GM12873 (cell line): Measurements from ENCODE around the gene STAT5A.

Experiments
- TF ChIP-seq, protein P1 (sequence below): IDR thresholded peaks from 2 replicates; pipeline ENCODE4 v1.5.1; 2012; ENCODE audit warnings: low read depth, mild to moderate bottlenecking, moderate library complexity, low read length, control low read depth; ENCODE audit not compliant: insufficient read depth; ENCODE audit errors: missing control alignments

The STAT5A gene

DNA sequence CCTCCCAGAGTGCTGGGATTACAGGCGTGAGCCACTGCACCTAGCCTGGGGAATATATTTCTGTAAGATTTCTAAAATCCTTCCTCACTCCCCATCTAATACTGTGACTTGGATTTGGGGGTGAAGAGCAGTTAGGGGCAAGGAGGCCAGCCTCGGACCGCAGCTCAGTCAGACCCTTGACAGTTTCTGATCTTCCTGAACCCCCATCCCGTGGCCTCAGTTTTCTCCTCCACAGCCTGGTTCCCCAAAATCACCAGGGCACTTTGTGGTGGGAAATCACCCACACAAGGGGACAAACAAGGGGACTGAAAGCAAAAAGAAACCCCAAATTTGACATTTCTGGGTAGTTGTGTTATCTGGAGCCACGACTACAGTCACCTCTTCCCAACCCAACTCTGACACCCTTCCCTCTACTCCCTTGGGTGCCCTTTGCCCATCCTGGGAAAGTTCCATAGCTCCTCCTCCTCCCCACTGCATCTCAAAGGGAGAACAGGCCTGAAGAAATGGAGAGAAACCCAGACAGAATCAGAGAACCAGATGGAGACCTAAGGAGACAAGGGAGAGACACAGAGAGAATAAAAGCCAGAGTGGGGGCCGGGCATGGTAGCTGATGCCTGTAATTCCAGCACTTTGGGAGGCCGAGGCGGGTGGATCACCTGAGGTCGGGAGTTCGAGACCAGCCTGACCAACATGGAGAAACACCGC is 2.8 kb upstream of the STAT5A start:
- TF ChIP-seq, protein P1, sequence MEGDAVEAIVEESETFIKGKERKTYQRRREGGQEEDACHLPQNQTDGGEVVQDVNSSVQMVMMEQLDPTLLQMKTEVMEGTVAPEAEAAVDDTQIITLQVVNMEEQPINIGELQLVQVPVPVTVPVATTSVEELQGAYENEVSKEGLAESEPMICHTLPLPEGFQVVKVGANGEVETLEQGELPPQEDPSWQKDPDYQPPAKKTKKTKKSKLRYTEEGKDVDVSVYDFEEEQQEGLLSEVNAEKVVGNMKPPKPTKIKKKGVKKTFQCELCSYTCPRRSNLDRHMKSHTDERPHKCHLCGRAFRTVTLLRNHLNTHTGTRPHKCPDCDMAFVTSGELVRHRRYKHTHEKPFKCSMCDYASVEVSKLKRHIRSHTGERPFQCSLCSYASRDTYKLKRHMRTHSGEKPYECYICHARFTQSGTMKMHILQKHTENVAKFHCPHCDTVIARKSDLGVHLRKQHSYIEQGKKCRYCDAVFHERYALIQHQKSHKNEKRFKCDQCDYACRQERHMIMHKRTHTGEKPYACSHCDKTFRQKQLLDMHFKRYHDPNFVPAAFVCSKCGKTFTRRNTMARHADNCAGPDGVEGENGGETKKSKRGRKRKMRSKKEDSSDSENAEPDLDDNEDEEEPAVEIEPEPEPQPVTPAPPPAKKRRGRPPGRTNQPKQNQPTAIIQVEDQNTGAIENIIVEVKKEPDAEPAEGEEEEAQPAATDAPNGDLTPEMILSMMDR, result no peak

DNA sequence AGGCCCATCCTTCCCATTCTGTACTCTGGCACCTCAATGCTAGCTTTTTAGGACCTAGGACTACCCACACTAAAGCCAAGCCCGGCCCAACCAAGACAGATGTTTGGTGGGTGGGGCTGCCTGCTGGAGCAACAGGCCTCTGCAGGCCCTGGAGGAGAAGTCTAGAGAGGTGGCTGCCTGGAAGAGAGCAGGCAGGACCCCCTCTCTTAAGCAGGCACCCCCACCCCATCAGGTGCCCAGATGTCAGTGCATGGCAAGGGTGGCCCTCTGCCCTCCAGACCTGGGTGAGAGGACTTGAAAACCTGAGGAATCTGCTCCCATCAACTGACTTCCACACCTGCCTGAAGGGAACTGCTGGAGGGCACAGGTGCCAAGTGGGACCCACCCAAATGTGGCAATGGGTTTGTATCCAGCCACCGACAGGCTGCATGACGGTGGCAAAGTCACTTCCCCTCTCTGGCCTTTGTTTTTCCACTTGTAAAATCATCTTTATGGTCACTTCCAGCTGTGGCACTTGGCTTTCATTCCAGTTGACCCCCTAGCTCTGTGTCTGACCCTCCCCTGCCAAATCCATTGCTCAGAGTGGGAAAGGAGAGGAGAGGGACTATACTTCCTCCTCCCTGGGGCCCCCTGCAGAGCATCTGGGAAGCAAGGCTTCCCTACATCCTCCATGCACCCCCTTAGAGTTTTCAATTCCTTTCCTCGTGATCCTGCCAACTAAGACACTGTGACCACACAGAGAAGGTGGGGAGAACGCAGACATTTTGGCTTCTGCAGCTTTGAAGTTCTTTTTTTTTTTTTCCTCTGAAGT is 1.7 kb upstream of the STAT5A start:
- TF ChIP-seq, protein P1, result no peak

DNA sequence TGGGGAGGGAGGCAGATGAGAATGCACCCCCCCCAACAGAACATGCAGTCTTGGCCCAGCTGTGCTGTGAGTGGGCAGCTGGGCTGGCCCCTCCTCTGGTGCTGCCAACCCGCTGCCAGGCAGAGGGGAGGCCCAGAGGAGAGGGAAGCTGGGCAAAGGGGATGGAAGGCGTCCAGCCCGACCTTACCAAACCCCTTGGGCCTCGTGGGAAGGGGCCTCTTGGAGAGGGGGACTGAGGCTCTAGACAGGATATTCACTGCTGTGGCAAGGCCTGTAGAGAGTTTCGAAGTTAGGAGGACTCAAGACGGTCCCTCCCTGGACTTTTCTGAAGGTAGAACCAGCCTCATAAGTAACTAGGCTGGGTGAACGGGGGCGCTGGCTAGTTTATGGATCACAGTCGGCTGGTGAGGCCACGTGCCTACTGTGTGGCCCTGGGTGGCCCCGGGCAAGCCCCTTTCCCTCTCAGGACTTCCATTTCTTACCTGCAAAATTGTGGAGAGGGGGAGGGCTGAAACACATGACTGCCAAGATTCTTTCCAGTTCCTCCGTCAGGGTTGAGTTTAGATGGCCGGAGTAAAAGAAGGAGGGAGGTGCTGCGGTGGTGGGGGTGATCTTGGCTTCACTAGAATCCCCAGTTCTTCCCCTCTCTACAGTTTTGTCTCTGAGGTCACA is 857 bp upstream of the STAT5A start:
- TF ChIP-seq, protein P1, result no peak

DNA sequence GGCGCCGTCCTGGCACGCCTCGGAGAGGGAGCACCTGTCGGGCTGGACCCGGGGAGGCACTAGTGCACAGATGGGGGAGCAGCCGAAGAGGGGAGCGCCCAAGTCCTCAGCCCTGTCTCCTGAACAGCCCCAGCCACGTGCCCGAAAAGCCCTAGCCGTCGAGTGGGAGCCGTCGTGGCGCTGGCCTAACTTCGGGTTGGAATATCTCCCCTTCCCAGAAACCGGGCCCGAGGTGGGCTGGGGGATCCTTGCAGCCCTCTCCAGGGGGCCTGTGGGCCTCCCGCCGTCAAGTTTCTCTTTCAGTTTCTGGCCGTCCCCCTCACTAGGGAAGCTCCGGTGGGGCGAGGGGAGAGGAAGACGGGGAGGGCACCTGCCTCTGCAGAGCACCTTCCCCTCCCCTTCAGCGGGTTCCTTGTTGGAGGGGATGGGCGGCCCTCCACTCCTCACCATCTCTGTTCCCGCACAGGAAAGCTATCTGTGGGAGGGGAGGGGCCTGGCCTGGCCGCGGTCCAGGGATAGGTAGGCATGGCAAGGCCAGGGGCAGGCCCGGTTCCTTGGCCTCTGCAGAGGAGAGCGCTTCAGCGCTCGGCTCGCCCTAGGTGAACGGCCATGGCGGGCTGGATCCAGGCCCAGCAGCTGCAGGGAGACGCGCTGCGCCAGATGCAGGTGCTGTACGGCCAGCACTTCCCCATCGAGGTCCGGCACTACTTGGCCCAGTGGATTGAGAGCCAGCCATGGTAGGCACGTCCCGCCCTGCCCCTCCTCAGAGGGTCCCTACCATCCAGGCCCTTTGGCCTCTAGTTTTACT is 709 bp downstream of the STAT5A start:
- TF ChIP-seq, protein P1, result no peak

DNA sequence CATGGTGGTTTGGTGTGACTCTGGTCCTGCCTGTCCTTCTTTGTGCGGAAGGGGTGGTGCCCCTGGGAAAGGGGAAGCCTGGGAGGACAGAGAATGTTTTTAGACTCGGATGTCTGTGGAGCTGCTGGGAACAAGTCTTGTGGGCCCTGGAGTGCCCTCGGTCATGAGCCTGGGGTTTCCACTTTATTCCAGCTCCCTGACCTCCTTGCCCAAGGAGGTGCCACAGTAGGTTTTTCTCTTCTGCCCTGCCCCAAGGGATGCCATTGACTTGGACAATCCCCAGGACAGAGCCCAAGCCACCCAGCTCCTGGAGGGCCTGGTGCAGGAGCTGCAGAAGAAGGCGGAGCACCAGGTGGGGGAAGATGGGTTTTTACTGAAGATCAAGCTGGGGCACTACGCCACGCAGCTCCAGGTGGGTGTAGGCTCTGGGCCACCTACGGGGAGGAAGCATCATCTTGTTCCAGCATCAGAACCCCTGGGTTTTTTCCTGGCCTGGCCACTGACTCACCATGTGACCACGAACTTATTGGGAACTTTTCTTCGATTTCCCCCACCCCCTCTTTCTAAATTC is 1.4 kb downstream of the STAT5A start:
- TF ChIP-seq, protein P1, result no peak

DNA sequence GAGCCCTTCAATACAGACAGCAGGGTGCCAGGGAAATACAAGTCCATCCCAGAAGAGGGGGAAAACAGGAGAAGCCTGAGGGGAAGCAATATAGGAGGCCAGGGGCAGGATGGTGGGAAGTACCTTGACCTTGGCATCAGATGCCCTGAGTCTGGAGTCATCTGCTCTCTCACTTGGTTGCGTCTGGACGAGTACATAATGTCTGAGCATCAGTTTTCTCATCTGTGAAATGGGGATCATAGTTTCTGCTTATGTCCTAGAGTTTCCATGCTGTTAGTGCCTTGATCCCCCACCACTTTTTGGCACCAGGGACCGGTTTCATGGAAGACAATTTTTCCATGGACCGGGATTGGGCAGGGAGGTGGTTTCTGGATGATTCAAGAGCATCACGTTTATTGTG is 2.3 kb downstream of the STAT5A start:
- TF ChIP-seq, protein P1, result no peak
